Lung (tissue), 12 donors: ENCODE measurements around the gene PWWP2B. TPM values are rescaled to one million over a fixed set of nuclear protein-coding genes. Genes with fewer than 3 reads are reported as not detected.

Source experiments
- ATAC-seq: fragments of 200-7000 bp; cut with Tn5 transposase; one replicate; pipeline ENCODE4 v1.9.1; 2020; ENCODE audit warnings: moderate number of reproducible peaks; ENCODE audit not compliant: insufficient read depth, low FRiP score
- DNase-seq, 3 donors: peaks; one replicate each; pipeline ENCODE4 v3.0.0-alpha.2; 2013 to 2017
- H3K27ac ChIP-seq, 2 donors: one replicate each; pipeline ENCODE4 v1.5.1; 2013; ENCODE audit warnings: mild to moderate bottlenecking in 2 of 2, moderate library complexity in 2 of 2, control low read depth in 1 of 2, inconsistent platforms in 1 of 2, low read depth in 1 of 2, low read length in 1 of 2
- H3K27me3 ChIP-seq, 3 donors: one replicate each; pipeline ENCODE4 v1.5.1; 2013; ENCODE audit warnings: low read length in 2 of 3; ENCODE audit not compliant: control insufficient read depth in 3 of 3, insufficient read depth in 3 of 3
- H3K36me3 ChIP-seq, 4 donors: one replicate each; pipeline ENCODE4 v1.5.1; 2013; ENCODE audit warnings: low read length in 4 of 4, mild to moderate bottlenecking in 1 of 4, moderate library complexity in 1 of 4; ENCODE audit not compliant: control insufficient read depth in 4 of 4, insufficient read depth in 4 of 4
- H3K4me1 ChIP-seq, 5 donors: one replicate each; pipeline ENCODE4 v1.5.1; 2013; ENCODE audit warnings: low read length in 5 of 5, mild to moderate bottlenecking in 2 of 5, moderate library complexity in 1 of 5; ENCODE audit not compliant: control insufficient read depth in 5 of 5, insufficient read depth in 5 of 5
- H3K4me3 ChIP-seq: one replicate; pipeline ENCODE4 v1.5.1; 2013; ENCODE audit warnings: mild to moderate bottlenecking, control low read depth, moderate library complexity
- H3K9ac ChIP-seq, 2 donors: one replicate each; pipeline ENCODE4 v1.5.1; 2013; ENCODE audit warnings: low read length in 2 of 2, control low read depth in 1 of 2; ENCODE audit not compliant: insufficient read depth in 1 of 2
- H3K9me3 ChIP-seq, 4 donors: one replicate each; pipeline ENCODE4 v1.5.1; 2013; ENCODE audit warnings: low read length in 3 of 4, mild to moderate bottlenecking in 1 of 4, moderate library complexity in 1 of 4; ENCODE audit not compliant: control insufficient read depth in 4 of 4, insufficient read depth in 3 of 4
- WGBS, 2 donors: extraction: QIAGEN DNeasy Blood & Tissue Kit; methylation state at CpG; one replicate each; pipeline ENCODE4 v1.1.7; 2013; 5-methylcytosine and 5-hydroxymethylcytosine counted together
- polyA plus RNA-seq, 2 donors: library from polyadenylated mRNA; stranded (reverse); fragments of 200-250 nt; gene quantifications; one replicate each; pipeline ENCODE4 v1.2.1, GENCODE V29; 2013
- total RNA-seq, 2 donors: library from RNA; depleted of rRNA in 1 of 2; stranded (reverse); fragments of >200 nt in 1 of 2; gene quantifications; one replicate each; pipeline ENCODE4 v1.2.1, GENCODE V29; 2014 to 2021
- TF ChIP-seq, protein P1 (sequence below): IDR thresholded peaks from 2 replicates; pipeline ENCODE4 v1.5.1; 2012; ENCODE audit warnings: mild to moderate bottlenecking; ENCODE audit errors: control extremely low read depth, extremely low read depth
- donor health status: control.
- donor health status: control.
- donor health status: Bipolar disorder and iron deficiency.
- donor health status: healthy.
- donor health status: DM: yes; HTN: yes; CAD: no.

PWWP2B gene
- total and polyA plus RNA-seq, 4 donors = 20.1 to 33.4 (median 21.1) TPM

DNA sequence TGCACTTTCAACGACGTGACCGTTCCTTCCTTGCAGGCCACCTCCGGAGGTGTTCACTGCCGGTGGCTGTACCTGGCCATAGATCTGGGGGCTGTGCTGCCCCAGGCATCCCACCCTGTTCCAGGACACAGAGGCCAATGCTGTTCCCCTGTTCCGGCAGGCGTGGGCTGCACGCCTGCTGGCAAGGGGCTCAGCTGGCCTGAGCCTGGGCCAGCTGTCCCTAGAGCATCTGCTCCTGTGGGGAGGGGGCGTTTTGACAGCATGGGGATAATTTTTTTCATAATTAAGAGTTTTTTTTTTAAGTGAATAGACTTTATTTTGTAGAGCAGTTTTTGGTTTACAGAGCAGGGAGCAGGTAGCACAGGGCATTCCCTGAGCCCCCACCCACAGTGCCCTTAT, 28.8 kb downstream of the PWWP2B start:
- H3K4me3 ChIP-seq = no peak overlapping the region
- peaks cover 0 to 10% (median 0%) of the 10 kb centered on the region in 4 donors for H3K36me3 ChIP-seq
- H3K27ac ChIP-seq = no peak overlapping the region
- TF ChIP-seq, protein P1, sequence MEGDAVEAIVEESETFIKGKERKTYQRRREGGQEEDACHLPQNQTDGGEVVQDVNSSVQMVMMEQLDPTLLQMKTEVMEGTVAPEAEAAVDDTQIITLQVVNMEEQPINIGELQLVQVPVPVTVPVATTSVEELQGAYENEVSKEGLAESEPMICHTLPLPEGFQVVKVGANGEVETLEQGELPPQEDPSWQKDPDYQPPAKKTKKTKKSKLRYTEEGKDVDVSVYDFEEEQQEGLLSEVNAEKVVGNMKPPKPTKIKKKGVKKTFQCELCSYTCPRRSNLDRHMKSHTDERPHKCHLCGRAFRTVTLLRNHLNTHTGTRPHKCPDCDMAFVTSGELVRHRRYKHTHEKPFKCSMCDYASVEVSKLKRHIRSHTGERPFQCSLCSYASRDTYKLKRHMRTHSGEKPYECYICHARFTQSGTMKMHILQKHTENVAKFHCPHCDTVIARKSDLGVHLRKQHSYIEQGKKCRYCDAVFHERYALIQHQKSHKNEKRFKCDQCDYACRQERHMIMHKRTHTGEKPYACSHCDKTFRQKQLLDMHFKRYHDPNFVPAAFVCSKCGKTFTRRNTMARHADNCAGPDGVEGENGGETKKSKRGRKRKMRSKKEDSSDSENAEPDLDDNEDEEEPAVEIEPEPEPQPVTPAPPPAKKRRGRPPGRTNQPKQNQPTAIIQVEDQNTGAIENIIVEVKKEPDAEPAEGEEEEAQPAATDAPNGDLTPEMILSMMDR = no peak
- peaks cover 7 to 38% (median 20%) of the 10 kb centered on the region in 5 donors for H3K4me1 ChIP-seq
- H3K9me3 ChIP-seq = peaks cover 0 to 4% (median 0%) of the 10 kb centered on the region in 4 donors
- H3K27me3 ChIP-seq = peaks cover 0 to 2% (median 0%) of the 10 kb centered on the region in 3 donors
- WGBS, 2 donors = 93 to 98% methylated on average over 9 of the region's 9 CpGs
- no peak for ATAC-seq
- no peak overlapping the region for H3K9ac ChIP-seq
- DNase-seq = no peak

DNA sequence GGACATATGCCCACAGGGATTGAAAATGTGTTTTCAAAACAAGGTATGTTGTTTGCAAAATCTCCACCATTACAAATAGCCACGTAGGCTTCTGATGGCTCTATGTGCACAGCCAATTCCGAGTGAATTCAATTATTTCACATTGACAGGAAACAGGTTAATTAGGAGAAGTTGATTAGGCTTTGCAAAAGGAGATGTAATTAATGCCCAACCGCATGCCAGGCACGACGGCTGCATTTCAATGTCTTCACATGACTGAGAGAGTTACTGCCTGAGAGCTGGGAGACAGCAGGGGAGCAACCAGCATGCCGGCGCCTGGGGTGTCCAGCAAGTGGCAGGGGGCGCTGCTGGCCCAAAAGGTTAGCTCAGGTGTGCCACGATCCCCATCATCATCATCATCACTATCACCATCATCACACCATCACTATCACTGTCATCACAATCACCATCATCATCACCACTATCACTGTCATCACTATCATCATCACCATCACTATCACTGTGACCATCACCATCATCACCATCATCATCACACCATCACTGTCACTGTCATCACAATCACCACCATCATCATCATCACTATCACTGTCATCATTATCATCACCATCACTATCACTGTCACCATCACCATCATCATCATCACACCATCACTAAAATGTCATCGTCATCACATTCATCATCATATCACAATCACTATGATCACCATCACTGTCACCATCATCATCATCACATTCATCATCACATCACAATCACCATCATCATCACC, 30.2 kb downstream of the PWWP2B start:
- H3K27me3 ChIP-seq = peaks cover 0 to 2% (median 0%) of the 10 kb centered on the region in 3 donors
- TF ChIP-seq, protein P1 = no peak
- no peak overlapping the region for H3K4me3 ChIP-seq
- WGBS, 2 donors = 91 to 94% methylated on average over 10 of the region's 10 CpGs
- no peak for DNase-seq
- H3K4me1 ChIP-seq = peaks cover under 1 to 28% (median 10%) of the 10 kb centered on the region in 5 donors
- peaks cover 0 to 10% (median 0%) of the 10 kb centered on the region in 4 donors for H3K36me3 ChIP-seq
- peaks cover 0 to 6% (median 0%) of the 10 kb centered on the region in 4 donors for H3K9me3 ChIP-seq
- H3K27ac ChIP-seq = no peak overlapping the region
- H3K9ac ChIP-seq = no peak overlapping the region
- ATAC-seq = no peak

DNA sequence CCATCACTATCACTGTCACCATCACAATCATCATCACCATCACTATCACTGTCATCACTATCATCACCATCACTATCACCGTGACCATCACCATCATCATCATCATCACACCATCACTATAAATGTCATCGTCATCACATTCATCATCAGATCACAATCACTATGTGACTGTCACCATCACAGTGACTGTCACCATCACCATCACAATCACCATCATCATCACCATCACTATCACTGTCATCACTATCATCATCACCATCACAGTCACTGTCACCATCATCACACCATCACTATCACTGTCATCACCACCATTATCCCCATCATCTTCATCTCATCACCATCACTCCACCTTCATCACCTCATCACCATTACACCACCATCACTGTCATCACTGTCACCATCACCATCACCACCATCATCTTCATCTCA, 31.0 kb downstream of the PWWP2B start:
- no peak for DNase-seq
- Histone ChIP-seq H3K4me3 (no peak overlapping the region), H3K9me3 (peaks cover 0 to 7% (median 0%) of the 10 kb centered on the region in 4 donors), H3K27me3 (peaks cover 0 to 2% (median 0%) of the 10 kb centered on the region in 3 donors), H3K27ac (no peak overlapping the region), H3K36me3 (peaks cover 0 to 10% (median 0%) of the 10 kb centered on the region in 4 donors), H3K4me1 (peaks cover 0 to 25% (median 6%) of the 10 kb centered on the region in 5 donors), H3K9ac (no peak overlapping the region)
- no peak for ATAC-seq
- 96 to 97% methylated on average over 2 of the region's 2 CpGs for WGBS, 2 donors
- TF ChIP-seq, protein P1 = no peak
